Esophagus muscularis mucosa (tissue), 3 donors: Measurements from ENCODE around the gene RBM34.

ENCODE experiments used
- POLR2A ChIP-seq: fragments of 450-650 bp; IDR thresholded peaks from one replicate; pipeline ENCODE4 v1.6.1; 2017; ENCODE audit warnings: antibody characterized with exemption, moderate library complexity, mild to moderate bottlenecking, low read depth
- POLR2AphosphoS5 ChIP-seq, 2 donors: sonication (generic); formaldehyde crosslinking; IDR thresholded peaks; one replicate each; pipeline ENCODE4 v1.6.1; 2017; ENCODE audit warnings: antibody characterized with exemption in 2 of 2
- TF ChIP-seq, protein P1 (sequence below), 3 experiments: fragments of 200-600 bp in 2 of 3; fragments of 450-650 bp in 1 of 3; sonication (generic) in 2 of 3; IDR thresholded peaks; one replicate each; pipeline ENCODE4 v1.5.1; 2017 to 2019; ENCODE audit warnings: antibody characterized with exemption in 3 of 3, mild to moderate bottlenecking in 2 of 3, moderate library complexity in 1 of 3

DNA sequence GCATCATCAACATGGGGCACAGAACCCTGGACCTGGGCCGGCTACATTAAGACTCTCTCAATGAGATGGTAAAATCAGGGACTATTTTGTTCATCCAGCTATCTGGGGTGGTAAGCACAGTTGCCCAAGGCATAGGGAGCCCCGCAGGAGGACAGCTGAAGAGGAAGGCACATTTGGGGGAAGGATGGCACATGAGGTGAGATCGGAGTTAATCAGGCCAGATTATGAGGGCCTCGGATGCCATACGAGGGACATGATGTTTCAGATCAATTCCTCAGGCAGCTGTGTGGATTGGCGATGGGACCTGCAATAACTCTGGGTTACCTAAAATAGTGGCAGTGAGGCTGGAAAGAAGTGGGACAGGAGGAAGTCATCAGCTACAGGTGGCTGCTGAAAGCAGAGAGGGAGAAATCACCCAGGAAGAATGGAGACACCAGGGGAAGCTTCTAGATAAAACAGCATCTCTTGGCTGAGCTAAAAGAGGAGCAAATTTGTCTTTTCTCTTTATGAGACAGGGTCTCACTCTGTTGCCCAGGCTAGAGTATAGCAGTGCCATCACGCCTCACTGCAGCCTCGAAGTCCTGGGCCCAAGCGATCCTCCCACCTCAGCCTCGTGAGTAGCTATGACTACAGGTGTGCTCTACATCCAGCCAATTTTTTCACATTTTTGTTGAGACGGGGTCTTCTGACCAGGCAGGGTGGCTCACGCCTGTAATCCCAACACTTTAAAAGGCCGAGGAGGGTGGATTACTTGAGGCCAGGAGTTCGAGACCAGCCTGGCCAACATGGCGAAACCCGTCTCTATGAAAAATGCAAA, 53.5 kb downstream of the RBM34 start:
- TF ChIP-seq, protein P1, sequence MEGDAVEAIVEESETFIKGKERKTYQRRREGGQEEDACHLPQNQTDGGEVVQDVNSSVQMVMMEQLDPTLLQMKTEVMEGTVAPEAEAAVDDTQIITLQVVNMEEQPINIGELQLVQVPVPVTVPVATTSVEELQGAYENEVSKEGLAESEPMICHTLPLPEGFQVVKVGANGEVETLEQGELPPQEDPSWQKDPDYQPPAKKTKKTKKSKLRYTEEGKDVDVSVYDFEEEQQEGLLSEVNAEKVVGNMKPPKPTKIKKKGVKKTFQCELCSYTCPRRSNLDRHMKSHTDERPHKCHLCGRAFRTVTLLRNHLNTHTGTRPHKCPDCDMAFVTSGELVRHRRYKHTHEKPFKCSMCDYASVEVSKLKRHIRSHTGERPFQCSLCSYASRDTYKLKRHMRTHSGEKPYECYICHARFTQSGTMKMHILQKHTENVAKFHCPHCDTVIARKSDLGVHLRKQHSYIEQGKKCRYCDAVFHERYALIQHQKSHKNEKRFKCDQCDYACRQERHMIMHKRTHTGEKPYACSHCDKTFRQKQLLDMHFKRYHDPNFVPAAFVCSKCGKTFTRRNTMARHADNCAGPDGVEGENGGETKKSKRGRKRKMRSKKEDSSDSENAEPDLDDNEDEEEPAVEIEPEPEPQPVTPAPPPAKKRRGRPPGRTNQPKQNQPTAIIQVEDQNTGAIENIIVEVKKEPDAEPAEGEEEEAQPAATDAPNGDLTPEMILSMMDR (IDR thresholded peaks at IDR 0.05), result no peak
- no peak for TF ChIP-seq POLR2AphosphoS5 (IDR thresholded peaks at IDR 0.05)
- no peak for TF ChIP-seq POLR2A
